Left renal cortex interstitium (tissue), 4 donors: ENCODE data around the gene TCEA2. TPM values are rescaled to one million over a fixed set of nuclear protein-coding genes. Genes with fewer than 3 reads are reported as not detected.

Source experiments
- DNase-seq, 4 donors: peaks; one replicate each; pipeline ENCODE4 v3.0.0-alpha.2; 2013; ENCODE audit warnings: low read depth in 4 of 4, low spot score in 2 of 4, missing footprints in 1 of 4
- polyA plus RNA-seq, 4 donors: library from polyadenylated mRNA; unstranded; fragments of 120-200 nt; gene quantifications; one replicate each; pipeline ENCODE4 v1.2.1, GENCODE V29; 2013; ENCODE audit not compliant: insufficient read length in 4 of 4

TCEA2 gene
- polyA plus RNA-seq, 4 donors = 69.8 to 99.8 (median 96.4) TPM

DNA sequence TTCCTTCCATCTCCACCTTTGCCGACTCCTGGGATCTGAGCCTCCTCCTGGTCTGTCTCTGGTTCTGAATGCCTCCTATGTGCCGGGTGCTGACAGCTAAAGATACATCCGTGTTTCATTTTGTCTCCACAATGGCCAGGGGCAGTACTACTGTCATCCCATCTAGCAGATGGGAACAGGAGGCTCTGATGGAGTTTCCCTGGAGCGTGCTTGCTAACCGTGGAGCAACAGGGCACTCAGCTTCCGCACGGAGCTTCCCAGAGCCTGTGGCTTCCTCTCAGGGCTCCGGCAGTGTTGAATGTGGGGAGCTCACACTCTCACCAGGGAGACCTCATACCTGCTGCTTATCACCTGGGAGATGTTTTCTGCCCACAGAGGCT is 56.3 kb downstream of the TCEA2 start:
- DNase-seq = no peak

DNA sequence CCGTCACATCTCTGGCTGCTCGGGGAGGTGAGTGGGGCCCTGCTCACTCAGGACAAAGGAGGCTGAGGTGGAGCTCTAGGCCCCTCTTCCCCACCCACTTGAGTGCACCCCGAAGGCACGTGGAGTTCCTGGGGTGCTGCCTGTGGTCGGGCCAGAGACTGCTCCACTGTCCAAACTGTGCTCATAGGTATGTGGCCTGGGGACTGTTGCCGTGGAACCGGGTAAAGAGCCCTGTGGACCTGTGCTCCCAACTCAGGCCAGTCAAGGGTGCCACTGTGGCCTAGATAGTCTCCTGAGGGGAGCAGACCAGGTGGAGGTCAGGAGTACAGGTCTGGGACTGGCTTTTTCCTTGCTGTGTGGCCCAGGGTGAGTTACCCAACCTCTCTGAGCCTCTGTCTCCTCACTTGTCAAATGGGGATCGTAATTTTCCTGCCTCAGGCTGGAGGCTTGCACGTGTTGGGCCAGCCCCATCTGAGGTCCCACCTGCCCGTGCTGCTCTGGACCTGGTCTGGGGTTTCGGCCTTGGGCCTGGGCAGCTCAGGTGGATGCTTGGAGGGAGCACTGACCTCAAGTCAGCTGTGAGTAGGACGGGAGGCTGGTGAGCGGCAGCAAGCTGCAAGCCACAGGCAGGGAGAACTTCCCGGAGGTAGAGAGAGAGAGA is 56.8 kb downstream of the TCEA2 start:
- DNase-seq = no peak

DNA sequence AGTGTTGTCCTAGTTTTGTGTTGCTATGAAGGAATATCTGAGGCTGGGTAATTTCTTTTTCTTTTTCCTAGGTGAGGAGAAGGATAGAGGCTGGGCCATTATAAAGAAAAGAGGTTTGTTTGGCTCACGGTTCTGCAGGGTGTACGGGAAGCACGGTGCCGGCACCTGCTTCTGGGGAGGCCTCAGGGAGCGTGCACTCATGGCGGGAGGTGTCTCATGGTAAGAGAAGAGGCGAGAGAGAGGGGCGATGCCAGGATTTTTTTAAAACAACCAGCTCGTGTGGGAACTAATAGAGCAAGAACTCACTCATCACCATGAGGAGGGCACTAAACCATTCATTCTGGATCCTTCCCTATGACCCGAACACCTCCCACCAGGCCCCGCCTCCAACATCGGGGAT is 58.6 kb downstream of the TCEA2 start:
- DNase-seq = no peak

Other genes with a start within 250 kb of the TCEA2 start
- 10 to 100 TPM; 13.9 to 25.7 (median 20.6) TPM for gene ZBTB46, start 231.9 kb upstream of the TCEA2 start, polyA plus RNA-seq
- not detected for gene ABHD16B, start 201.7 kb upstream of the TCEA2 start, polyA plus RNA-seq
- 10 to 100 TPM; 82.9 to 96.6 (median 95.2) TPM for gene TPD52L2, start 197.9 kb upstream of the TCEA2 start, polyA plus RNA-seq
- gene DNAJC5, start 168.1 kb upstream of the TCEA2 start, polyA plus RNA-seq = 10 to 100 TPM; 26.5 to 38.5 (median 32.2) TPM
- 10 to 100 TPM; 36.6 to 76.7 (median 57.0) TPM for gene UCKL1, start 106.8 kb upstream of the TCEA2 start, polyA plus RNA-seq
- gene ZNF512B, start 93.3 kb upstream of the TCEA2 start, polyA plus RNA-seq = 10 to 100 TPM; 21.4 to 36.0 (median 29.4) TPM
- 10 to 100 TPM in 2 of 4 donors, 1 to 10 TPM in 2; 6.8 to 14.2 (median 9.6) TPM for gene SAMD10, start 83.6 kb upstream of the TCEA2 start, polyA plus RNA-seq
- 10 to 100 TPM; 86.0 to 95.4 (median 92.7) TPM for gene PRPF6, start 82.1 kb upstream of the TCEA2 start, polyA plus RNA-seq
- 1 to 10 TPM in 3 of 4 donors, under 1 TPM in 1; 0.35 to 1.8 (median 1.4) TPM for gene C20orf204, start 27.0 kb upstream of the TCEA2 start, polyA plus RNA-seq
- gene SOX18, start 13.6 kb upstream of the TCEA2 start, polyA plus RNA-seq = 10 to 100 TPM in 3 of 4 donors, 1 to 10 TPM in 1; 7.1 to 17.0 (median 12.6) TPM
- 1 to 10 TPM; 5.7 to 8.3 (median 7.1) TPM for gene RGS19, start 16.3 kb downstream of the TCEA2 start, polyA plus RNA-seq
- gene OPRL1, start 16.9 kb downstream of the TCEA2 start, polyA plus RNA-seq = 1 to 10 TPM in 3 of 4 donors, under 1 TPM in 1; 0.85 to 1.4 (median 1.2) TPM
- under 1 TPM in 2 of 4 donors, not detected in 2; 0.27 to 0.29 TPM for gene LKAAEAR1, start 21.2 kb downstream of the TCEA2 start, polyA plus RNA-seq
- not detected for gene NPBWR2, start 44.4 kb downstream of the TCEA2 start, polyA plus RNA-seq
- gene MYT1, start 101.3 kb downstream of the TCEA2 start, polyA plus RNA-seq = under 1 TPM; 0.21 to 0.76 (median 0.44) TPM
- gene PCMTD2, start 192.6 kb downstream of the TCEA2 start, polyA plus RNA-seq = 100 to 1,000 TPM; 128 to 206 (median 158) TPM